Skeletal muscle tissue (tissue), 4 donors: ENCODE results near the gene NEB. TPM values are rescaled to one million over a fixed set of nuclear protein-coding genes. Genes with fewer than 3 reads are reported as not detected.

Experiments
- H3K27ac ChIP-seq: one replicate; pipeline ENCODE4 v1.7.0; 2013; ENCODE audit warnings: mild to moderate bottlenecking, low read depth, low read length, inconsistent platforms
- H3K27me3 ChIP-seq, 3 donors: one replicate each; pipeline ENCODE4 v1.7.0; 2013; ENCODE audit warnings: low read length in 3 of 3; ENCODE audit not compliant: control insufficient read depth in 3 of 3, insufficient read depth in 3 of 3
- H3K36me3 ChIP-seq, 3 donors: one replicate each; pipeline ENCODE4 v1.7.0; 2013; ENCODE audit warnings: low read length in 3 of 3; ENCODE audit not compliant: control insufficient read depth in 3 of 3, insufficient read depth in 3 of 3
- H3K4me1 ChIP-seq, 3 donors: one replicate each; pipeline ENCODE4 v1.7.0; 2013; ENCODE audit warnings: low read length in 3 of 3, mild to moderate bottlenecking in 3 of 3; ENCODE audit not compliant: control insufficient read depth in 3 of 3, insufficient read depth in 3 of 3
- H3K4me3 ChIP-seq, 3 donors: one replicate each; pipeline ENCODE4 v1.7.0; 2013; ENCODE audit warnings: low read length in 3 of 3
- H3K9ac ChIP-seq, 3 donors: one replicate each; pipeline ENCODE4 v1.7.0; 2013; ENCODE audit warnings: low read length in 3 of 3, mild to moderate bottlenecking in 3 of 3, moderate library complexity in 2 of 3, low read depth in 1 of 3
- H3K9me3 ChIP-seq, 3 donors: one replicate each; pipeline ENCODE4 v1.7.0; 2013; ENCODE audit warnings: low read length in 3 of 3; ENCODE audit not compliant: control insufficient read depth in 3 of 3
- total RNA-seq: library from RNA; depleted of rRNA; stranded (reverse); fragments of >200 nt; gene quantifications from one replicate; pipeline ENCODE4 v1.2.3, GENCODE V29; 2014
- donor health status: Osteomylitis.

The NEB gene, protein sequence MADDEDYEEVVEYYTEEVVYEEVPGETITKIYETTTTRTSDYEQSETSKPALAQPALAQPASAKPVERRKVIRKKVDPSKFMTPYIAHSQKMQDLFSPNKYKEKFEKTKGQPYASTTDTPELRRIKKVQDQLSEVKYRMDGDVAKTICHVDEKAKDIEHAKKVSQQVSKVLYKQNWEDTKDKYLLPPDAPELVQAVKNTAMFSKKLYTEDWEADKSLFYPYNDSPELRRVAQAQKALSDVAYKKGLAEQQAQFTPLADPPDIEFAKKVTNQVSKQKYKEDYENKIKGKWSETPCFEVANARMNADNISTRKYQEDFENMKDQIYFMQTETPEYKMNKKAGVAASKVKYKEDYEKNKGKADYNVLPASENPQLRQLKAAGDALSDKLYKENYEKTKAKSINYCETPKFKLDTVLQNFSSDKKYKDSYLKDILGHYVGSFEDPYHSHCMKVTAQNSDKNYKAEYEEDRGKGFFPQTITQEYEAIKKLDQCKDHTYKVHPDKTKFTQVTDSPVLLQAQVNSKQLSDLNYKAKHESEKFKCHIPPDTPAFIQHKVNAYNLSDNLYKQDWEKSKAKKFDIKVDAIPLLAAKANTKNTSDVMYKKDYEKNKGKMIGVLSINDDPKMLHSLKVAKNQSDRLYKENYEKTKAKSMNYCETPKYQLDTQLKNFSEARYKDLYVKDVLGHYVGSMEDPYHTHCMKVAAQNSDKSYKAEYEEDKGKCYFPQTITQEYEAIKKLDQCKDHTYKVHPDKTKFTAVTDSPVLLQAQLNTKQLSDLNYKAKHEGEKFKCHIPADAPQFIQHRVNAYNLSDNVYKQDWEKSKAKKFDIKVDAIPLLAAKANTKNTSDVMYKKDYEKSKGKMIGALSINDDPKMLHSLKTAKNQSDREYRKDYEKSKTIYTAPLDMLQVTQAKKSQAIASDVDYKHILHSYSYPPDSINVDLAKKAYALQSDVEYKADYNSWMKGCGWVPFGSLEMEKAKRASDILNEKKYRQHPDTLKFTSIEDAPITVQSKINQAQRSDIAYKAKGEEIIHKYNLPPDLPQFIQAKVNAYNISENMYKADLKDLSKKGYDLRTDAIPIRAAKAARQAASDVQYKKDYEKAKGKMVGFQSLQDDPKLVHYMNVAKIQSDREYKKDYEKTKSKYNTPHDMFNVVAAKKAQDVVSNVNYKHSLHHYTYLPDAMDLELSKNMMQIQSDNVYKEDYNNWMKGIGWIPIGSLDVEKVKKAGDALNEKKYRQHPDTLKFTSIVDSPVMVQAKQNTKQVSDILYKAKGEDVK (N-terminal part only)
- 833 TPM for total RNA-seq

DNA sequence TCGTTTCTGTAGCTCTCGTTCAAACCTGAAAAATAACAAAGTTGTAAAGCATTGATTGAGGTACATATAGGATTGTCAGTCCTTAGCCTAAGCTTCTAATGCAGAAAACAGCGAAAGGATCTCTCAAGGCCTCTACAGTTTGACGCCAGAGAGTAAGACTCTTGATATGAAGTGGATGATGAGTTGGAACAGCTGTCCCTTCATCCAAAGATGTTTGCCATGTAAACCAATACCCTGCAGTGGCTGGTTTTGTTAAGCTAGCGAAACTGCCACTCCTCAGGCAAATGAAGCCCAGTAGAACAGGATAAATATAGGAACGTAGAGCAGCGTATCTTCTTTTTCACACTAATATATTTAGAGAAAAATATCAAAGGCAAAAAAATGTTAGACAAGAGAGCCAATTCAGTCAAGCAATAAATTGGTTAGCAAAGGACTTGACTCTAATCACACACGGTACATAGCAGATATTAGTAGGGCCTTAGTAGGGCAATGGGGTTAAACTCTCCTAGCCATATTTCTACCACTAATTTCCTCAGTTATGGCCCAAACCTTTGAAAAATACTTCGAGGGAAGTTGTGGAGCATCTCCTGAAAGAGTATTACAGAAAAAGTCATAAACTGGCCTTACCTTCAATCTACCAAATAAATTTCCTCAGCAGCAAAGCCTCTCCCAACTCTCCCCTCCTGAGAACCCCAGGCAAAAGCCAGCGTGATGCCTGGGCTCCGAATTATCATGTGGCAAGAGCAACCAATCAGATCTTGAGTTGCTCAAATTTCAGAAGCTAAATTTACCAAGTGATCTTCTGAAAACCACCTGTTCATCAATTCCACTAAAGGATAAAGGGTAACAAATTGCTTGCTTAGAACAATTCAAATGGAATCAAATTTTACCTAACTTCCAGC lies at the start of gene NEB:
TSS of gene NEB (minus strand) at position 706 of the 902 bp plus-strand sequence. CDS start 1,320 bp downstream, outside the sequence.
- peak within 1 kb of the TSS; percentile 81 to 97 (median 83) for H3K9ac ChIP-seq
- no peaks in the 10 kb centered on the region for H3K27me3 ChIP-seq
- H3K36me3 ChIP-seq = peaks cover 13 to 26% (median 14%) of the 10 kb centered on the region in 3 donors
- no peaks in the 10 kb centered on the region for H3K9me3 ChIP-seq
- peak within 1 kb of the TSS; percentile 66 to 88 (median 70) for H3K4me3 ChIP-seq
- peak within 1 kb of the TSS; percentile 96 for H3K27ac ChIP-seq
- H3K4me1 ChIP-seq = peaks cover 0 to 13% (median 8%) of the 10 kb centered on the region in 3 donors

GRCh38 chr2:151783133-151783520 lies 48.9 kb upstream of the NEB start:
- Histone ChIP-seq H3K27me3 (no peaks in the 10 kb centered on the region), H3K9ac (no peak overlapping the region), H3K27ac (no peak overlapping the region), H3K9me3 (no peaks in the 10 kb centered on the region), H3K4me3 (no peak overlapping the region), H3K4me1 (peaks cover 3 to 10% (median 4%) of the 10 kb centered on the region in 3 donors), H3K36me3 (peaks cover 0 to 11% (median 4%) of the 10 kb centered on the region in 3 donors)

GRCh38 chr2:151782378-151783132 lies 48.3 kb upstream of the NEB start:
- no peak overlapping the region for H3K4me3 ChIP-seq
- H3K36me3 ChIP-seq = peaks cover 0 to 11% (median 4%) of the 10 kb centered on the region in 3 donors
- H3K4me1 ChIP-seq = peaks cover 3 to 7% (median 4%) of the 10 kb centered on the region in 3 donors

DNA sequence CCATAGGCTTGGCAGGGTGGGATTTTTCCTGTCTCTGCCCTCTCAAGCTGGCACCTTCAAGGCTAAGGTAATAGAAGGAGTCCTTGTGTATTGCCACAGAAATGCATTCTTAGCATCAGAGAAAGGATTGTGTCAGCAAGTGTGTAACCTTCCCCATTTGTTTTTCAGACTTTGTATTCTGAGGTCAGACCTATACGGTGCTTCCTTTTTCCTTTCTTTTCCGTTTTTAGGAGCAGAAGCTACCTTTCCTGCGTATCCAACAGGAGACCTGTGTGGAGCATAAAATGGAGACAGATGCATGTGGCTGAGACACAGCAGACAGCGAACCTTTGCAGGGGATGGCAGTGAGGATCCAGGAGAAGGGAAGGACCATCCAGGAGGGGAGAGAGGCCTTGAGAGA lies 47.4 kb upstream of the NEB start:
- H3K4me1 ChIP-seq = peaks cover 3 to 7% (median 4%) of the 10 kb centered on the region in 3 donors
- H3K36me3 ChIP-seq = peaks cover 0 to 11% (median 4%) of the 10 kb centered on the region in 3 donors
- H3K9me3 ChIP-seq = no peaks in the 10 kb centered on the region
- no peaks in the 10 kb centered on the region for H3K27me3 ChIP-seq
- no peak overlapping the region for H3K4me3 ChIP-seq
- no peak overlapping the region for H3K9ac ChIP-seq
- H3K27ac ChIP-seq = no peak overlapping the region

More at GRCh38 chr2:151782378-151783132, 48.3 kb upstream of the NEB start:
- Histone ChIP-seq H3K27ac (no peak overlapping the region), H3K27me3 (no peaks in the 10 kb centered on the region), H3K9ac (no peak overlapping the region), H3K9me3 (no peaks in the 10 kb centered on the region)

DNA sequence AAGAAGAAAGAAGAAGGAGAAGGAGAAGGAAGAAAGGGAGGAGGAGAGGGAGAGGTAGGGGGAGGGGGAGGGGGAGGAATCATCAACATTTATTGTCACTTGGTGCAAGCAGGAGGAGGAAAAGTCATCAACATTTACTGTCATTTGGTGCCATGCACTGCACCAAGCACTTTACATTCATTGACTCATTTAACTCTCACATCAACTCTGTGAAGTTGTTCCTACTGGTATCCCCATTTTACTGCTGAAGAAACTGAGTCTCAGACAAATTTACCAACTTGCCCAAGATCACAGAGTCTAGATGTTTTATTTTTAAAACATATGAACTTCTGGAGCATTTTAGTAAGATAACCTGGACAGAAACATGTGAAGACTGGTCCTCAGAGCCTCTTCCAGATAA lies 46.7 kb upstream of the NEB start:
- Histone ChIP-seq H3K36me3 (peaks cover 0 to 13% (median 4%) of the 10 kb centered on the region in 3 donors), H3K9ac (no peak overlapping the region), H3K27me3 (no peaks in the 10 kb centered on the region), H3K4me3 (no peak overlapping the region), H3K9me3 (no peaks in the 10 kb centered on the region), H3K27ac (no peak overlapping the region), H3K4me1 (peaks cover 3 to 7% (median 4%) of the 10 kb centered on the region in 3 donors)

- Histone ChIP-seq H3K36me3 (peaks cover 0 to 10% (median 4%) of the 10 kb centered on the region in 3 donors), H3K9me3 (no peaks in the 10 kb centered on the region), H3K4me3 (no peak overlapping the region), H3K27me3 (no peaks in the 10 kb centered on the region), H3K9ac (no peak overlapping the region), H3K27ac (no peak overlapping the region), H3K4me1 (peaks cover 12 to 16% (median 14%) of the 10 kb centered on the region in 3 donors)
These were observed 43.7 kb upstream of the NEB start for GRCh38 chr2:151777935-151778334.

GRCh38 chr2:151777487-151777886 lies 43.2 kb upstream of the NEB start:
- Histone ChIP-seq H3K4me1 (peaks cover 15 to 19% (median 19%) of the 10 kb centered on the region in 3 donors), H3K27ac (no peak overlapping the region), H3K9ac (no peak overlapping the region), H3K9me3 (no peaks in the 10 kb centered on the region), H3K27me3 (no peaks in the 10 kb centered on the region), H3K4me3 (no peak overlapping the region), H3K36me3 (peaks cover 0 to 10% (median 4%) of the 10 kb centered on the region in 3 donors)

DNA sequence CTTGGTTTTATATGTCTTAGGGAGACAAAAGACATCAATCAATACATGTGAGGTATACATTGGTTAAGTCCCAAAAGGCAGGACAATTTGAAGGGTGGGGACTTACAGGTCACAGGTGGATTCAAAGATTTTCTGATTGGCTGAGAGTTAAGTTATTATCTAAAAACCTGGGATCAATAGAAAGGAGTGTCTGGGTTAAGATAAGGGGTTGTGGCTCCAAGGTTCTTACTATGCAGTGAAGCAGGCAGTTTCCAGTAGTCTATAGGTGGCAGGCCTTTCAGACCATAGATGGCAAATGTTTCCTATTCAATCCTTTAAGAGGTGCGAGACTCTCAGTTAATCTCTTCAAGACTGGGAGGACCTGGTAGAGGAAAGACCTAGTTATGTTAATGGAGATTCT lies 42.1 kb upstream of the NEB start:
- Histone ChIP-seq H3K36me3 (peaks cover 0 to 7% (median under 1%) of the 10 kb centered on the region in 3 donors), H3K27ac (no peak overlapping the region), H3K4me1 (peaks cover 26 to 30% (median 29%) of the 10 kb centered on the region in 3 donors), H3K4me3 (no peak overlapping the region), H3K27me3 (no peaks in the 10 kb centered on the region), H3K9ac (no peak overlapping the region), H3K9me3 (no peaks in the 10 kb centered on the region)
